Neural cell (in vitro differentiated cells): ENCODE measurements around the gene SUSD4. TPM values are rescaled to one million over a fixed set of nuclear protein-coding genes. Genes with fewer than 3 reads are reported as not detected.

ENCODE experiments used
- H2AFZ ChIP-seq: fragments of 200-600, 300-800 bp; sonication (generic), shearing (Covaris generic); 2 replicates; pipeline ENCODE4 v1.6.0; 2014; ENCODE audit warnings: low read depth, mild to moderate bottlenecking, antibody characterized with exemption, low read length, moderate library complexity
- H3F3A ChIP-seq: fragments of 200-600 bp; shearing (Covaris generic); 2 replicates; pipeline ENCODE4 v1.6.1; 2016; ENCODE audit warnings: mild to moderate bottlenecking, moderate library complexity, mixed read lengths, antibody characterized with exemption, low read length; ENCODE audit not compliant: insufficient read depth, poor library complexity, severe bottlenecking
- H3K27ac ChIP-seq: fragments of 200-600, 300-800 bp; sonication (generic), shearing (Covaris generic); 2 replicates; pipeline ENCODE4 v1.5.1; 2014; ENCODE audit warnings: mild to moderate bottlenecking, low read length, moderate library complexity
- H3K27me3 ChIP-seq: fragments of 300-800, 200-600 bp; sonication (generic), shearing (Covaris generic); 2 replicates; pipeline ENCODE4 v1.6.0; 2014; ENCODE audit warnings: mild to moderate bottlenecking, low read depth, low read length, moderate library complexity; ENCODE audit not compliant: insufficient read depth
- H3K36me3 ChIP-seq: fragments of 300-800, 200-600 bp; sonication (generic), shearing (Covaris generic); 2 replicates; pipeline ENCODE4 v1.5.1; 2014; ENCODE audit warnings: mild to moderate bottlenecking, antibody characterized with exemption, low read length, moderate library complexity; ENCODE audit not compliant: insufficient read depth
- H3K4me2 ChIP-seq: fragments of 300-800, 200-600 bp; sonication (generic), shearing (Covaris generic); 2 replicates; pipeline ENCODE4 v1.6.0; 2014; ENCODE audit warnings: mild to moderate bottlenecking, low read length
- H3K4me3 ChIP-seq: fragments of 300-800, 200-600 bp; sonication (generic), shearing (Covaris generic); 2 replicates; pipeline ENCODE4 v1.5.1; 2014; ENCODE audit warnings: mild to moderate bottlenecking, low read length, moderate library complexity
- H3K79me2 ChIP-seq: fragments of 200-600 bp; shearing (Covaris generic); replicated peaks from 2 replicates; pipeline ENCODE4 v1.6.0; 2014; ENCODE audit warnings: mild to moderate bottlenecking, low read length, moderate library complexity; ENCODE audit not compliant: insufficient read depth
- H3K9ac ChIP-seq: fragments of 300-800, 200-600 bp; sonication (generic), shearing (Covaris generic); 2 replicates; pipeline ENCODE4 v1.6.1; 2016; ENCODE audit warnings: mild to moderate bottlenecking, low read length, mixed read lengths
- H3K9me2 ChIP-seq: fragments of 200-600 bp; shearing (Covaris generic); 2 replicates; pipeline ENCODE4 v1.6.1; 2016; ENCODE audit warnings: mild to moderate bottlenecking, low read length, mixed read lengths; ENCODE audit not compliant: insufficient read depth
- H3K9me3 ChIP-seq: fragments of 200-600, 300-800 bp; sonication (generic), shearing (Covaris generic); 2 replicates; pipeline ENCODE4 v1.6.1; 2016; ENCODE audit warnings: mild to moderate bottlenecking, mixed run types, low read length, moderate library complexity, mixed read lengths
- H4K20me1 ChIP-seq: fragments of 200-600 bp; shearing (Covaris generic); 2 replicates; pipeline ENCODE4 v1.6.1; 2016; ENCODE audit warnings: mild to moderate bottlenecking, mixed run types; ENCODE audit not compliant: insufficient read depth
- EP300 ChIP-seq: fragments of 450-650 bp; conservative IDR thresholded peaks from 2 replicates; pipeline ENCODE4 v1.6.1; 2014; ENCODE audit warnings: antibody characterized with exemption, mild to moderate bottlenecking, moderate library complexity; ENCODE audit not compliant: poor library complexity, severe bottlenecking
- EZH2 ChIP-seq: fragments of 200-600, 300-800 bp; shearing (Covaris generic), sonication (generic); IDR thresholded peaks from 2 replicates; pipeline ENCODE4 v1.6.1; 2014; ENCODE audit warnings: antibody characterized with exemption, low read length, borderline replicate concordance, mild to moderate bottlenecking; ENCODE audit not compliant: insufficient read depth, poor library complexity, severe bottlenecking
- MXI1 ChIP-seq: fragments of 450-650 bp; conservative IDR thresholded peaks from 2 replicates; pipeline ENCODE4 v1.6.1; 2014; ENCODE audit warnings: antibody characterized with exemption, mild to moderate bottlenecking; ENCODE audit not compliant: poor library complexity, severe bottlenecking
- POLR2AphosphoS5 ChIP-seq: IDR thresholded peaks from 2 replicates; pipeline ENCODE4 v1.6.1; 2012
- RAD21 ChIP-seq: fragments of 450-650 bp; conservative IDR thresholded peaks from 2 replicates; pipeline ENCODE4 v1.6.1; 2014; ENCODE audit warnings: antibody characterized with exemption, mild to moderate bottlenecking, moderate library complexity
- SMC3 ChIP-seq: fragments of 450-650 bp; conservative IDR thresholded peaks from 2 replicates; pipeline ENCODE4 v1.6.1; 2014; ENCODE audit warnings: antibody characterized with exemption, mild to moderate bottlenecking, moderate library complexity; ENCODE audit not compliant: poor library complexity
- TAF1 ChIP-seq: IDR thresholded peaks from 2 replicates; pipeline ENCODE4 v1.6.1; 2012; ENCODE audit warnings: low read depth
- polyA plus RNA-seq: library from polyadenylated mRNA; depleted of rRNA; stranded (reverse); fragments of >200 nt; gene quantifications from 2 replicates; pipeline ENCODE4 v1.2.3, GENCODE V29; 2014
- TF ChIP-seq, protein P1 (sequence below): fragments of 450-650 bp; IDR thresholded peaks from 2 replicates; pipeline ENCODE4 v1.5.1; 2014; ENCODE audit warnings: antibody characterized with exemption, mild to moderate bottlenecking, moderate library complexity; ENCODE audit not compliant: poor library complexity, severe bottlenecking
- TF ChIP-seq, protein P2 (sequence below): IDR thresholded peaks from 2 replicates; pipeline ENCODE4 v1.6.1; 2012; ENCODE audit warnings: borderline replicate concordance

Gene SUSD4
- polyA plus RNA-seq, 1 donor from 2014 or later: 31.5 TPM

DNA sequence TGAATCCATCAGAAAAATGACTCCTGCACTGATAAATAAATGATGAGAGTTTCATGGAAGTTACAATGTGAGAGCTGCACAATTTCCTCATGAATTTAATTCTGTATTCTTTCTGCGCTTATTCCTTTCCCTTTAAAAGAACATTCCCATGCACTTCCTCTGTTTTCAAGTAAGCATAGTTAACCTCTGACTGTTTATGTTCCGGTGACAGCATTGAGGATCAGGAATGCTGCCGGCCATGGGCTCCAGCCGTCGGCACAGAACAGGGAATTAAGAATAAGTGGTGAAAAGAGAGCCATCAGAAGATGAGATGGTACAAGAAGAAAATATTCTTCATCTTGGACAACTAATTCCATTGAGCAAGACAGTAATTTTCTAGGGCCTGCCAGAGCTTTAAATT is 65.3 kb downstream of the SUSD4 start:
- Histone ChIP-seq H3K4me2 (no peak overlapping the region), H2AFZ (no peak overlapping the region), H3K79me2 (no peaks in the 10 kb centered on the region), H3K36me3 (no peaks in the 10 kb centered on the region), H3K9ac (no peak overlapping the region), H3K4me3 (no peak overlapping the region), H3K27me3 (no peaks in the 10 kb centered on the region), H3K9me3 (no peaks in the 10 kb centered on the region), H3K9me2 (no peaks in the 10 kb centered on the region), H3K27ac (no peak overlapping the region), H3F3A (no peaks in the 10 kb centered on the region), H4K20me1 (no peaks in the 10 kb centered on the region)
- no peak for TF ChIP-seq SMC3

DNA sequence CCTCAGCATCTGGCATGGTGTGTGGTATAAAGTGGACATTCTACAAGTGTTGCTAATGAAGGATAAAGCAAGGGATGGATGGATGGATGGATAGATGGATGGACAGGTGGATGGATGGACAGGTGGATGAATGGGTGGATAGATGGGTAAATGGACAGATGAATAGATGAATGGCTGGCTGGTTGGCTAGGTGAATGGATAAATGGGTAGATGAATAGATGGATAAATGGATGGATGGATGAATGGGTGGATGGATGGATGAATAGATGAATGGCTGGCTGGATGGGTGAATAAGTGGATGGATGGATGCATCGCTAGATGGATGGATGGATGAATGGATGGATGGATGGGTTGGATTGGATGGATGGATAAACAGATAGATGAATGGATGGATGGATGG is 66.2 kb downstream of the SUSD4 start:
- H3K9me3 ChIP-seq: no peaks in the 10 kb centered on the region
- no peaks in the 10 kb centered on the region for H3F3A ChIP-seq
- TF ChIP-seq, protein P1, sequence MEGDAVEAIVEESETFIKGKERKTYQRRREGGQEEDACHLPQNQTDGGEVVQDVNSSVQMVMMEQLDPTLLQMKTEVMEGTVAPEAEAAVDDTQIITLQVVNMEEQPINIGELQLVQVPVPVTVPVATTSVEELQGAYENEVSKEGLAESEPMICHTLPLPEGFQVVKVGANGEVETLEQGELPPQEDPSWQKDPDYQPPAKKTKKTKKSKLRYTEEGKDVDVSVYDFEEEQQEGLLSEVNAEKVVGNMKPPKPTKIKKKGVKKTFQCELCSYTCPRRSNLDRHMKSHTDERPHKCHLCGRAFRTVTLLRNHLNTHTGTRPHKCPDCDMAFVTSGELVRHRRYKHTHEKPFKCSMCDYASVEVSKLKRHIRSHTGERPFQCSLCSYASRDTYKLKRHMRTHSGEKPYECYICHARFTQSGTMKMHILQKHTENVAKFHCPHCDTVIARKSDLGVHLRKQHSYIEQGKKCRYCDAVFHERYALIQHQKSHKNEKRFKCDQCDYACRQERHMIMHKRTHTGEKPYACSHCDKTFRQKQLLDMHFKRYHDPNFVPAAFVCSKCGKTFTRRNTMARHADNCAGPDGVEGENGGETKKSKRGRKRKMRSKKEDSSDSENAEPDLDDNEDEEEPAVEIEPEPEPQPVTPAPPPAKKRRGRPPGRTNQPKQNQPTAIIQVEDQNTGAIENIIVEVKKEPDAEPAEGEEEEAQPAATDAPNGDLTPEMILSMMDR: no peak
- TF ChIP-seq POLR2AphosphoS5 (no peak), RAD21 (no peak), SMC3 (no peak), EP300 (no peak), EZH2 (no peak), TAF1 (no peak), MXI1 (no peak)
- TF ChIP-seq, protein P2, sequence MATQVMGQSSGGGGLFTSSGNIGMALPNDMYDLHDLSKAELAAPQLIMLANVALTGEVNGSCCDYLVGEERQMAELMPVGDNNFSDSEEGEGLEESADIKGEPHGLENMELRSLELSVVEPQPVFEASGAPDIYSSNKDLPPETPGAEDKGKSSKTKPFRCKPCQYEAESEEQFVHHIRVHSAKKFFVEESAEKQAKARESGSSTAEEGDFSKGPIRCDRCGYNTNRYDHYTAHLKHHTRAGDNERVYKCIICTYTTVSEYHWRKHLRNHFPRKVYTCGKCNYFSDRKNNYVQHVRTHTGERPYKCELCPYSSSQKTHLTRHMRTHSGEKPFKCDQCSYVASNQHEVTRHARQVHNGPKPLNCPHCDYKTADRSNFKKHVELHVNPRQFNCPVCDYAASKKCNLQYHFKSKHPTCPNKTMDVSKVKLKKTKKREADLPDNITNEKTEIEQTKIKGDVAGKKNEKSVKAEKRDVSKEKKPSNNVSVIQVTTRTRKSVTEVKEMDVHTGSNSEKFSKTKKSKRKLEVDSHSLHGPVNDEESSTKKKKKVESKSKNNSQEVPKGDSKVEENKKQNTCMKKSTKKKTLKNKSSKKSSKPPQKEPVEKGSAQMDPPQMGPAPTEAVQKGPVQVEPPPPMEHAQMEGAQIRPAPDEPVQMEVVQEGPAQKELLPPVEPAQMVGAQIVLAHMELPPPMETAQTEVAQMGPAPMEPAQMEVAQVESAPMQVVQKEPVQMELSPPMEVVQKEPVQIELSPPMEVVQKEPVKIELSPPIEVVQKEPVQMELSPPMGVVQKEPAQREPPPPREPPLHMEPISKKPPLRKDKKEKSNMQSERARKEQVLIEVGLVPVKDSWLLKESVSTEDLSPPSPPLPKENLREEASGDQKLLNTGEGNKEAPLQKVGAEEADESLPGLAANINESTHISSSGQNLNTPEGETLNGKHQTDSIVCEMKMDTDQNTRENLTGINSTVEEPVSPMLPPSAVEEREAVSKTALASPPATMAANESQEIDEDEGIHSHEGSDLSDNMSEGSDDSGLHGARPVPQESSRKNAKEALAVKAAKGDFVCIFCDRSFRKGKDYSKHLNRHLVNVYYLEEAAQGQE: no peak
- no peaks in the 10 kb centered on the region for H4K20me1 ChIP-seq
- H3K36me3 ChIP-seq: no peaks in the 10 kb centered on the region
- no peak overlapping the region for H3K27ac ChIP-seq
- H3K4me3 ChIP-seq: no peak overlapping the region
- H3K4me2 ChIP-seq: no peak overlapping the region
- no peaks in the 10 kb centered on the region for H3K9me2 ChIP-seq
- no peaks in the 10 kb centered on the region for H3K27me3 ChIP-seq
- no peak overlapping the region for H2AFZ ChIP-seq
- no peak overlapping the region for H3K9ac ChIP-seq
- no peaks in the 10 kb centered on the region for H3K79me2 ChIP-seq

DNA sequence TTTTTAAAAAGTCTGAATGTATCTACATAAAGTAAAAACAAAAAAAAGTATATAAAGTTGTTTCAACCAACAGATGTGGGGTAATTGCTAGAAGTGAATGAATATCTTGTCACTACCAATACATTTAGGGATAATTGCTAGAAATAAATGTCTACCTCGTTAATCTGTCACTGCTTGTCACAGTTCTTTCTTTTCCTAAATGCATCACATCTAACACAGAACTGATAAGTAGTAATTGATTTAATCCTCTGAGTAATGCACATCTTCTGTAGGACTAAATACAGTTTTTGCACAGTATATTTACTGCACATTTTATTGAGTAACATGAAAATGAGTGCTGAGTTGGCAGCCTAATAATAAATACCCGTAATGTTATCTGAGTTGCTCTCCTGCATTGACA is 72.2 kb downstream of the SUSD4 start:
- H2AFZ ChIP-seq: no peak overlapping the region
- no peaks in the 10 kb centered on the region for H3K79me2 ChIP-seq
- no peaks in the 10 kb centered on the region for H3K36me3 ChIP-seq
- H3K9ac ChIP-seq: no peak overlapping the region
- no peak overlapping the region for H3K4me3 ChIP-seq
- no peak overlapping the region for H3K27ac ChIP-seq
- H3K9me2 ChIP-seq: no peaks in the 10 kb centered on the region
- H3K27me3 ChIP-seq: no peaks in the 10 kb centered on the region
- H3F3A ChIP-seq: no peaks in the 10 kb centered on the region
- H4K20me1 ChIP-seq: no peaks in the 10 kb centered on the region
- no peak overlapping the region for H3K4me2 ChIP-seq
- H3K9me3 ChIP-seq: no peaks in the 10 kb centered on the region
- TF ChIP-seq MXI1 (no peak), RAD21 (no peak), EP300 (no peak), TAF1 (no peak), POLR2AphosphoS5 (no peak), SMC3 (no peak), EZH2 (no peak)
- TF ChIP-seq, protein P1: no peak
- TF ChIP-seq, protein P2: no peak
